Raji (cell line): ENCODE data around the gene CLCA2.

ENCODE experiments used
- POLR2A ChIP-seq: IDR thresholded peaks from 2 replicates; pipeline ENCODE4 v1.6.1; 2011; ENCODE audit warnings: low read depth, low read length, control low read depth; ENCODE audit not compliant: insufficient read depth

The CLCA2 gene

DNA sequence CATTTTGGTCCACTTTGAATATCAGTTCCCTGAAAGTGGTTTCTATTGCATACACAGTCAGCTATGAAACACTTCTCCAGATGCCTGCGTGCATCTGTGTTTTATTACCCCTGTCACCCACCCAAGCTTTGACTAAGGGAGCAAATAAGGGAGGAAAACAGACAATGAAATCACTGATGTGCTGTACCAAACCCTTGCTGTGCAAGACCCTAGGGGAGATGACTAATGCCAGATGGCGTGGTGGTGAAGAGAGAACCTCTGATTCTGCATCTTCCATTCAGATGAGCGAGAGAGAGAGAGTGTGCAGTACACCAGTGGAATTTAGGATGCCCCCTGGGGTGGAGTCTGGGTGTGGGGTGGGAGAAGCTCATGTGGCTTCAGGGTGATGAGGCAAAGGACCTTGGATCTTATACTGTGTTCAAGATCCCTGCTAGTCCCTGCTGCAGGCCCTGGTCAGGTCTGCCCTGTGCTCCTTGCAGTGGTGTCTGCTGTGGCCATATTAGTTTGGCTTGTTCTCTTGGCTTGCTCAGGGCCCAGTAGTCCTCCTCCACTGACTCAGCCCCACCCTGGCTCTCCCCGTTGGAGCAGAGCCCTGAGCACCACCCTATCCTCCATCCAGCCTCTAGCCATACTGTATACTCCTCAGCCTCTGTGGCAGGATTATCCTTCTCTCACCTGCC is 63.3 kb downstream of the CLCA2 start:
- no peak for TF ChIP-seq POLR2A

DNA sequence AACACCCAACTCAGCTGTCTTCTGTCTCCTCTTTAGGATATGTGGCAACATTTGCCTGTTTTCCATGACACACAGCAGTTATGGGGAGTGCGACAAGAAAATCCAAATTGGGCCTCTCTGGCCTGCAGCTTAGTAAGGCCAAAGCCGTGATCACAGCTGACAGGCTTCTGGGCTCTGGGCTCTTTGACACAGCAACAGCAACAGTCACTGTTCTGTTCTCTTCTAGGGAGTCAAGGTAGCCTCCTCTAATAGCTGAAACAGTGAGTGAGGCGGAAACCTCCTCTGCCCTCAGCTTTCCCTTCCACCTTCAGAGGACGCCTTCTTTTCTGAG is 63.8 kb downstream of the CLCA2 start:
- TF ChIP-seq POLR2A: no peak

DNA sequence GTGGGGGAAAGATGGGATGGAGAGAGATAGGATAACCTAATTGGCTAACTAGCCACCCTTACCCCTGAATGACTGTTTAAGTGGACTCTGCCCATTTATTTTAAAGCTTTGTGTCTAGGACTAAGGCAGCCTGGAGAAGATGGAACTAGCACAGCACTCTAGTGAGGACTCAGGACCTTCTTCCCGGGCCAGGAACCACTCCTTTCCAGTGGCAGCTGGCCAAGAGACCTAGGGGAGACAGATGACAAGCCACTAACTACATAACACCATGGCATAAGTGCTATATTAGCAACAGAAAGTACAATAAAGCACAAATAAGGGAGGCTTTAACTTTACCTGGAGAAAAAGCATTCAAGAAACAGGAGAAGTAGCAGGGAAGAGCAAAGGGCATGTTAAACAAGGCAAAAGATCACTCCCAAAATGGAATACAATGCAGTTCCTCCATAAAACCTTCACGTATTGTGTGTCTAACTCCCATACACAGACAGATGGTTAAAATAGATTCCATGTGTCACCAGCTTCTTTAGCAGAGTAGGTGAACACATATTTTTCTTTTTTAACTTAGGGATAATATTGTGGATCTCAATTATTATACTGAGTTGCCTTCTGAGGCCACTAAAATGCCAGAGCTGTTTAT is 65.4 kb downstream of the CLCA2 start:
- no peak for TF ChIP-seq POLR2A

DNA sequence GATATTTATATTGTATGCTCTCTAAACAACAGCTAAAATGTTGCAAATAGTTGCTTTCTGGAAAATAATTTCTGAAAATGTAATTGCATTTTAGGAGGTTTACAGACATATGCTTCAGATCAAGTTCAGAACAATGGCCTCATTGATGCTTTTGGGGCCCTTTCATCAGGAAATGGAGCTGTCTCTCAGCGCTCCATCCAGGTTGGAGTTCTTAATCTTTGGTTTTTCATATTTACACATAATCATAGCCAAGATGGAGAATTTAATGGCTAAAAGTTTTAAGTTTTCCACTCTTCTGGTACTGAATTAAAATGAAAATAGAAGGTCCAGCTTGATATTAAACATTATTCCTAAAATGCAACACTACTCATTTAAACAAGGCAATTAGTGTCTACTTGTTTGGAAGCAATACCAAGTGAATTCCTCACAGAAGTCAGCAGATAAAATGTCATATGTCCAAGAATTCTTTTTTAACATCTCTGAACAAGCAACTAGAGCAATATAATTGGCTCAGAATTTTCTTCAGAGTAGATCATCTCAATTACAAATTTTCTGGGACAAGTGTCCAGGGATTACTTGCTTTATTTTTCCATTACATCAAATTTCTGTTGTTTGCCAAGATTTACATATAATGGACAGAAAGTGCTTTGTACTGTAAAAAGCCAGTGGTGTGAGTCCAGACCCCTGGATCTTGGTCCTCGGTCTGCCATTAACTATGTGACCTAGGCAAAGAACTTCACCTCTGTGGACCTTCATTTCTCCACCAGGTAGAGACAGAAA is 67.4 kb downstream of the CLCA2 start:
- TF ChIP-seq POLR2A: no peak

DNA sequence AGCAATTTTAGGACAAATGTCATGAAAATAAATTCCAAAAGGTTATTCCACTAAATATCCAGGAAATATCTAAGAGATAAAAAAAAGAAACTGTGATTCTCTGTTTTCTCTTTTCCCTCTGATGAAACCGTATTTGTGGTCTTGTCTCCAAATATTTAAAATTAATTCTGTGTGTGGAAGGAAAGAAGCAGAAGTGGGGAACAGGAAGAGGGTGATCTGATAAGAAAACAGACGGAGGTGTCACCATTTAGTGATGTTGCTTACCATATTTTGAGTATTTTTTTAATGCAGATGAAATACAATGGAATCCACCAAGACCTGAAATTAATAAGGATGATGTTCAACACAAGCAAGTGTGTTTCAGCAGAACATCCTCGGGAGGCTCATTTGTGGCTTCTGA is 74.3 kb downstream of the CLCA2 start:
- no peak for TF ChIP-seq POLR2A

DNA sequence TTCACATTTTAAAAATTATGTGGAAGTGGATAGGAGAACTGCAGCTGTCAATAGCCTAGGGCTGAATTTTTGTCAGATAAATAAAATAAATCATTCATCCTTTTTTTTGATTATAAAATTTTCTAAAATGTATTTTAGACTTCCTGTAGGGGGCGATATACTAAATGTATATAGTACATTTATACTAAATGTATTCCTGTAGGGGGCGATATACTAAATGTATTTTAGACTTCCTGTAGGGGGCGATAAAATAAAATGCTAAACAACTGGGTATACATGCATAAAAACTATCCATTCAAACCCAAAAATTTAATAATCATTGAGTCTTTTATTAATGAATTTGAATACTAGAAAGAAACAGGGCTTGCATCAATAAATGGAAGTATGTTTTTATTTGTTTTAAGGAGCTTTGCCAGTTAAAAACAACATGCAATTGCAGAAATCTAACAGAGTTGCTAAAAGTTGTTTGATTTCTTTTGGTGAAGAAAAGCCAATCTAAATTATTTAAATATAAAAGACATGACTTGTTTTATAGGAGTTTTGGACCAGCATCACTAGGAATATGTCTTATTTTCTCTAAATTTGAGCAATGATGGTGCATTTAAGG is 76.1 kb downstream of the CLCA2 start:
- no peak for TF ChIP-seq POLR2A

DNA sequence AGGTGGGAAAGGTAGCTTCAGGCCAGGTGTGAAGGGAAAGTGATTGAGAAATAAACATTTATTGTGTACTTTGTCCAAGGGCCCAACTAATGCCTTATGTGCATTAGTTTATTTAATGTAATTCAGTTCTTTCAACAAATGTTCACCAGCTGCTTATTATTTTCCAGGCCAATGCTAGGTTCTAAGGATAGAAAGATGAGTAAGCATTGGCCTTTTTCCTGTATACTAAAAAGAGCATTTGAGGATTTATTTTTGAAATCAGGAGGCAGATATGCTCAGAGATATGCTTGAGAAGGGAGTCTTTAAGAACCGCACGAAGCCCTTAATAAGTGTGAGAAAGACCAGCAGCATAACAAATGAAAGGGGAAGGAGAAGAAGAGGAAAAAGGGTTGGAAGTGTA is 76.7 kb downstream of the CLCA2 start:
- TF ChIP-seq POLR2A: no peak

DNA sequence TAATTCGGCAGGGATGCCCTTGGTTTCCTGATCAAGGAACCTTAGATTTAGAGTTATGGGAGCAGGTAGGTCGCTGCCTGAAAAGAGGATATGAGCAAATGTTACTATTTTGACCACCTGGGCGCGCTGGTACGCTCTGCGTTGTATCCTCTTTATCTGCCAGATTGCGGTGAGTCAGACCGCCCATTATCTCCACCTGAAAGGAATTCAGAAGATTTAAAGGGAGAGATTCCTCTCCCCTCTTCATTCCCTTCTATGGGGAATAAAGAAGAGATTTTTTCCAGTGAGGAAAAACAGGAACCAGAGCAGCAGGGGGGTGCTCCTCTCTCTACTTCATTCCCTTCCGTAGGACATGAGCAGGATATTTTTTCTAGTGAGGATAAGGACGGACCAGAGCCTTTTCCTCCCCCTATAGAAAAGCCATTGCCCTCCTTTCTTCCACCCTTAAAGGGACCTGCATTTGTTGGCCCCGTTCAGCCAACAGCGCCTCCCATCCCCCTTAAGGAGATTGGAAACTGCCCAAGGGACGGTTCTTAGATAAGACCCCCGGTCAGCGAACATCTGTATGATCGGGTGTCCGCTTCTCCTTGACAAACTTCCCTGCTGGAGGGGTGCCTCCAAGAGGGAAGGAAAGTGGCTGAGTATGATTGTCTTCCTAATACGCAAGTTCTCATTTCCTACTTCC is 78.9 kb downstream of the CLCA2 start:
- TF ChIP-seq POLR2A: no peak

DNA sequence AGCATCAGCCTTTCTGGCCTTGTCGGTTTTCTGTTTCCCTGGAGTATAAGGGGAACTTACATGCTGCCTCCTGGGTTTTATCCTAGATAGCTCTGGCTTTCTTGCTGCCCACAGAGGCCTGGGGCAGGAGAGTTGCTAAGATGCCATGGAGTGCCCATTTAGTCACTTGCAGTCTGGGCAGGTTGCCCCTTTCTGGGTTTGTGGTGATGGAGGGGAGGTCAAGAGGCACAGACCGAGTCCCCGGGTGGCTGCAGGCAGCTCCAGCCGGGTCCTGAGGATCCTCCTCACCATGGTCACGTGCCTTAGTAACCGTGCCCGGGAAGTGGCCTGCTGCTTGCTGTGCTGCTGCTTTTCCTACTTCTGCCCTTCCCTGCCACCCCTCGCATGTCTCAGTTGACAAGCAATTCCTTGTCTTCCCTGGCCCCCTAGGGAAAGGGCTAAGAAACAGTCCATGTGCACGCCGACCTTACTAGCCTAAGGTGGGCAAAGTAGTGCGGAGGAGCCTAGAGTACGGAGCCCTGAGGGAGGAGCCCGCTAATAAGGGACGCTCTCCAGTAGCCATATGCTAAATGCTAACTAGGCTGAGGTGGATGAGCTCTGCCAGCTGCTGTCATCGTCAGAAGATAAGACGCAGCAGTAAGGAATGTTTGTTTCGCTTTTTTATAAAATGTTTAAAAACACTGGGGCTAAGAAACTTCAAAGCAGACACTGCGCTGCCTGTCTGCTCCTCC is 79.6 kb downstream of the CLCA2 start:
- no peak for TF ChIP-seq POLR2A

DNA sequence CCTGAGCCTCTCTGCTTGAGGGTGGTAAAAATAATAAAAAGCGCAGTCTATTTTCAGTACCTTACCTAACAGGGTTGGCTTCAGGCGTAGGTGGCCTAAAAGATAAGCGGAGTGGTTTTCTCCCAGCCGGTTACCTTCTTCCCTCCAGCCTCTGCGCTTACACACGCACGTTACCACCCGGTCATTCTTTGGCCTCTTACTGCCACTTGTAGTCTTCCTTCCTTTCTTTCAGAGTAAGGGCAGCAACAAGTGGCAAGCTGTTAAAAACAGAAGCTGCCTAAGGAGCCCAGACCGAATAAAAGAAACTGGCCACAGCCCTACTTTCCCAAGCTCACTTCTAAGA is 80.1 kb downstream of the CLCA2 start:
- no peak for TF ChIP-seq POLR2A

DNA sequence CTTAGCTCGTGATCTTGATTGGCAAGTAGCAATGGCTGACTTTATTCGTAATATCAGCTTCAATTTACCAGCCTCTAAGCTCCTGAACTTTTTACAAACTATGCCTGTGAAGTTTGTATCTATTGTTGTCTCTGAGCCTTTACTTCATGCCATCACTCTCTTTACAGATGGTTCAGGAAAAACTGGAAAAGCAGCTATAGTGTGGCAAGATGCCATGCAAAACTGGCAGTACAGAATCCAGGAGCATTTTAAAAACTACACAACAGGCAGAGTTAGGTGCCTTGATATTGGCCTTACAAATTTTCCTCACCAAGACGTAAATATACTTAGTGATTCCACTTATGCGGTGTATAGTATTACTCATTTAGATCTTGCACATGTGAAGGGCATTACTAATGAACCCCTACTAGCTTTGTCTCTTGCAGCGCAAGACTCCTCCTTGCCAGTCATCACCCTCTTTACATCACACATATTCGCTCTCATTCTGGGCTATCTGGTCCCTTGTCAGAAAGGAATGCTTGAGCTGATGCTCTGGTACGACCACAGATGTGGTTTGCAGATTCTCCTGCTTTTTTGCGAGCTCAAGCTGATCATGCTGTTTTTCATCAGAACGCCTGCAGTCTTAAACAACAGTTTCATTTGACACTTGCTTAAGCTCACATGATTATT is 81.1 kb downstream of the CLCA2 start:
- no peak for TF ChIP-seq POLR2A

DNA sequence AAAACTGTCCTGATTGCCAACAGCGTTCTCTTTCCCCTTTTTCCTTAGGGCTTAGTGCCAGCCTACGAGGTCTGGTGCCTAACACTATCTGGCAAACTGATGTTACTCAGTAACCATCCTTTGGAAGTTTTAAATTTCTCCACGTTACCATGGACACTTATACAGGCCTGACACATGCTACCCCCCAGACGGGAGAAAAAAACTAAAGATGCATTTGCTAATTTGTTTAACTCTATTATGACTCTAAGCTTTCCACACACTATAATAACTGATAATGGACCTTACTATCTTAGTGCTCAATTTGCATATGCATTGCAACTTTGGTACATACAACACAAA is 81.6 kb downstream of the CLCA2 start:
- no peak for TF ChIP-seq POLR2A
